PFSK-1 (cell line): ENCODE results near the gene BTC.

Experiments
- FOXP2 ChIP-seq: optimal IDR thresholded peaks from 2 replicates; pipeline ENCODE3; 2011; ENCODE audit warnings: borderline replicate concordance, control low read depth, inconsistent platforms; ENCODE audit not compliant: insufficient read depth; ENCODE audit errors: extremely low read length, extremely low read depth
- POLR2AphosphoS5 ChIP-seq: IDR thresholded peaks from 2 replicates; pipeline ENCODE4 v1.6.1; 2012; ENCODE audit warnings: low read depth, mild to moderate bottlenecking, control low read depth, low read length, moderate library complexity
- REST ChIP-seq, 2 experiments: IDR thresholded peaks; 2 replicates each; pipeline versions ENCODE4 v1.6.1 to v1.8.0; 2011 to 2012; ENCODE audit warnings: low read depth in 2 of 2, low read length in 2 of 2, control low read depth in 1 of 2, inconsistent platforms in 1 of 2, mild to moderate bottlenecking in 1 of 2, moderate library complexity in 1 of 2; ENCODE audit not compliant: insufficient read depth in 1 of 2
- SIN3A ChIP-seq: IDR thresholded peaks from 2 replicates; pipeline ENCODE4 v1.6.1; 2012; ENCODE audit warnings: mild to moderate bottlenecking, low read length, moderate library complexity, borderline replicate concordance; ENCODE audit not compliant: insufficient read depth
- TAF1 ChIP-seq: IDR thresholded peaks from 2 replicates; pipeline ENCODE4 v1.6.1; 2012; ENCODE audit warnings: low read length, control low read depth, borderline replicate concordance; ENCODE audit not compliant: insufficient read depth

Gene BTC

DNA sequence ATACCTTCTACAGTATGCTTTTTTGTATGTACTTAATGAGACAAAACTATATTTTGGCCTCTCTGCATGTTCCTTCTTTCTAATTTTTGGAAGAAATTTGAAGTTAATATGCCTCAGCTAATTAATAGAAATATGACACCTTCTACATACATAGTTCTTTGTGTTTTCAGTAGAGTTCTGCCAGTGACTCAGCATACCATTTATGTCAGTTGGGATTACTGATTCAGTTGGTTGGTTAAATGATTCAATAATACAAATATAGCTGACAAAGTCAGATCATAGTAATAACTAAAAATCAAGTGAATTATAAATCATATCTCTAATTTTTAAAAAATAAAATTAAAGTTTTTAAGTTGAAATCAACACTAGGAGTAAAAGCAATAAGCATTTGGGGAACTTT, 16.8 kb downstream of the BTC start:
- no peak for TF ChIP-seq FOXP2
- no peak for TF ChIP-seq SIN3A
- TF ChIP-seq REST (IDR thresholded peaks at IDR 0.05; ENCODE audit: insufficient read depth in 1 of 2, low read depth in 2 of 2, low read length in 2 of 2), result no peak
- TF ChIP-seq POLR2AphosphoS5, result no peak
- TF ChIP-seq TAF1, result no peak

GRCh38 chr4:74772783-74773182, 21.5 kb downstream of the BTC start:
- TF ChIP-seq TAF1, result no peak
- TF ChIP-seq POLR2AphosphoS5, result no peak
- TF ChIP-seq FOXP2, result no peak
- no peak for TF ChIP-seq SIN3A
- TF ChIP-seq REST (IDR thresholded peaks at IDR 0.05; ENCODE audit: insufficient read depth in 1 of 2, low read depth in 2 of 2, low read length in 2 of 2), result no peak

GRCh38 chr4:74772106-74772505, 22.2 kb downstream of the BTC start:
- TF ChIP-seq POLR2AphosphoS5, result no peak
- no peak for TF ChIP-seq TAF1
- no peak for TF ChIP-seq REST (IDR thresholded peaks at IDR 0.05; ENCODE audit: insufficient read depth in 1 of 2, low read depth in 2 of 2, low read length in 2 of 2)
- TF ChIP-seq SIN3A, result no peak
- TF ChIP-seq FOXP2, result no peak

DNA sequence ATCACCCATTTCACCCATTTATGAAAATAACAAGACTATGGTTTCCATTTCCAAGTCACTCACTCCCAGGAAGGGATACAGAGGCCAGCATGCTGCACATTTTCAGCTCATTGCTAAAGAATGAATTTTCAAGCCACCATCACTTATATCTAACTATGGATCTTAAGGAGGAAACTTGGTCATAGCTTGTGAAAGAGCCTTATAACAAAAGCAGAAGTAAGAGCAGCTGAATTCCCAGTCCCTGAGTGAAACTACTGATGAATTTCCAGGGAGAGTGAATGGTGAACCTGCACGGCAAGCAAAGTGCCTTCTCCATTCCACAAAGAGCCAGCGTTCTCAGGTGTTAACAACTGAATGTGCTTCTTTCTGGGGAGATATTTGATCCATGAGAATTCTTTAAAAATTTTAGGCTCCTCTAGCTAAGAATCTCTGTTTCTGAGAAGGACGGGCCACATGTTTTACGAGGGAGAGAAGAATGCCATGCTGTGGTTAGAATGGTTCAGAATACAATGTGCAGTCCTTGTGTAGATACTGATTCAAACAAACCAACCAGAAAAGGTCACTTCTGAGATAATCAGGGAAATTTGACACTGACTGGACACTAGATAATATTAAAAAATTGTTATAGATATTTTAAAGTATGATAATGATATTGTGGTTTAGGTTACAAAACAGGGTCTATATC, 24.0 kb downstream of the BTC start:
- TF ChIP-seq SIN3A, result no peak
- TF ChIP-seq TAF1, result no peak
- no peak for TF ChIP-seq POLR2AphosphoS5
- no peak for TF ChIP-seq FOXP2
- no peak for TF ChIP-seq REST (IDR thresholded peaks at IDR 0.05; ENCODE audit: insufficient read depth in 1 of 2, low read depth in 2 of 2, low read length in 2 of 2)

- no peak for TF ChIP-seq FOXP2
- peak; percentile 42; the same call in 1 of the 2 replicates for TF ChIP-seq TAF1
- peak; percentile 37; the same call in 1 of the 2 replicates for TF ChIP-seq SIN3A
These were observed 25.3 kb downstream of the BTC start for GRCh38 chr4:74768857-74769525.
